ENCODE data around the gene ZNF423. TPM values are rescaled to one million over a fixed set of nuclear protein-coding genes. Genes with fewer than 3 reads are reported as not detected.

The ZNF423 gene
- total RNA-seq, 1 experiment from 2014 or later, result 11.1 TPM

DNA sequence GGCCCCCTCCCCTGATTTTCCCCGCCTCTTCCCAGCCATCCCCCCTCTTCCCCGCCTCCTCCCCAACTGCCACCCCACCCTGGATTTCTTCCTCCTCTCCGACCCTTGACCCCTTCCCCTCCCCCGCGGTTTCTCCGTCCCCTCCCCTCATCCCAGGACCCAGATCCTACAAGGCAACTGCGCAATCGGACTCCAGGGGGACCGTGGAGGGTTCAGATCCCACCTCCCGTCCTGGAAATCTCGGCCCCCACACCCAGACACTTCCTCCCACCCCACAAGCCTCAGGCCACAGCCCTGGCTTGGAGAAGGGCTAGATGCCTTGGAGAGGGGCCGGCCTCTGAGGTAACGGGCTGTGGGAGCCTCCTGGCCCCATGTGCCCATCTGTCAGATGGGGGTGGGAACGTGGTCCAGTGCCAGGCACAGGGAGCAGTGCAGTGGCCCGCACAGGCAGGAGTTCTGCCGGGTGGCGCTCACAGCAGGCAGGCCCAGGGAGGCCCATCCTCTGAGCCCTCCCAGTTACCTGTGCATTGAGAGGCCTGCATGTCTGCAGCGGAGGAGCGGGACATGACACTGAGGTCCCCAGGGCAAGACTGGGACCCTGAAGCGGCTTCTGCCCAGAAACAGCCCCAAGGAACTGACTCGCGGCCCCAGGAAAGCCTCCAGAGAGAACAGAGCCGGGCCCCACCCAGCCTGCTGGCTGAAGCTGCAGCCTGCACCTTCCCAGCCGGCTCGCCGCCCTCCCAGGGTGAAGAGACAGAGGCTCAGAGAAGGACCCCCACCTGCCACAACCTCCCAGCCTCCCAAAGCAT is 16.7 kb downstream of the ZNF423 start:
- no TSS peak for BruUV-seq (replicated peaks)
- Histone ChIP-seq H3K9me3 (ENCODE audit: low read depth, low read length, poor library complexity, severe bottlenecking) (no peaks in the 10 kb centered on the region), H3K27ac (ENCODE audit: low read depth, low read length, poor library complexity, severe bottlenecking) (no peak overlapping the region), H3K27me3 (replicated peaks; ENCODE audit: insufficient read depth, low read depth, low read length, poor library complexity) (no peaks in the 10 kb centered on the region), H3K4me1 (ENCODE audit: insufficient read depth, low read length, poor library complexity, severe bottlenecking) (peaks cover 36% of the 10 kb centered on the region), H3K36me3 (ENCODE audit: insufficient read depth, low read length, poor library complexity, severe bottlenecking) (no peaks in the 10 kb centered on the region), H3K4me3 (ENCODE audit: low read depth, low read length, poor library complexity, severe bottlenecking) (peak overlapping the region; percentile 28)
- intact Hi-C loops (cut with micrococcal nuclease; ENCODE audit: unreplicated experiment), result no loop called here
- DNase-seq (ENCODE audit: low spot score), result no peak
- CTCF ChIA-PET, result no interaction called here
- no peak for TF ChIP-seq EZH2 (IDR thresholded peaks at IDR 0.05; ENCODE audit: borderline replicate concordance, low read depth, low read length, poor library complexity, severe bottlenecking)
- POLR2A ChIA-PET (ENCODE audit: low non-redundant PET), result no interaction called here

DNA sequence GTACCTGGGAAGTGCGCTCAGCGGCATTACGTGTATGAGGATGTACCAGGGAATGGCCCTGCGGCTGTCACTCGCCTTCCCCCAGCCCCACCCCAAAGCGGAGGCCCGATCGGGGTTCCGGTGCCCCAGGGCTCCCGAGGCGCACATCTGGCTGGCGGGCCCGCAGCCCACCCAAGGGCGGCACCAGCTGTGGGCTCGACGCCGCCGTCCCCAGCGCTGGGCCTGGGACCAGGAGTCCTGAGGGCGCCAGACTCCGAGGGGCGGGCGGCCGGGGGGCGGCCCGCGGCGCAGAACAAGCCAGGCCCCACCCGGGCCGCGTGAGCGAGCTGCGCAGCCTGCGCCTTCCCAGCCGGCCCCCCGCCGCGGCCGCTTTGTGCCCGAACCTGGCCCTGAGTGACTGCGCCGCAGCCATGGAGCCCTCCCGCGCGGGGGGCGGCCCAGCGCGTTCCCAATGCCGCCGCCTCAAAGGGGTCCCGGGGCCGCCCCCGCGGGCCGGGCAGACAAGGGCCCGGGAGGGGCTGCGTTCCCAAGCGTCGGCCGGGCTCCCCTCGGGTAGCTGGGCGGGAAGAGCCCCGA is 17.4 kb downstream of the ZNF423 start:
- Histone ChIP-seq H3K36me3 (ENCODE audit: insufficient read depth, low read length, poor library complexity, severe bottlenecking) (no peaks in the 10 kb centered on the region), H3K4me1 (ENCODE audit: insufficient read depth, low read length, poor library complexity, severe bottlenecking) (peaks cover 37% of the 10 kb centered on the region), H3K27ac (ENCODE audit: low read depth, low read length, poor library complexity, severe bottlenecking) (no peak overlapping the region), H3K27me3 (replicated peaks; ENCODE audit: insufficient read depth, low read depth, low read length, poor library complexity) (no peaks in the 10 kb centered on the region), H3K9me3 (ENCODE audit: low read depth, low read length, poor library complexity, severe bottlenecking) (no peaks in the 10 kb centered on the region), H3K4me3 (ENCODE audit: low read depth, low read length, poor library complexity, severe bottlenecking) (peak overlapping the region; percentile 28)
- ChIA-PET CTCF (no interaction called here), POLR2A (ENCODE audit: low non-redundant PET) (no interaction called here)
- BruUV-seq (replicated peaks), result no TSS peak
- DNase-seq (ENCODE audit: low spot score), result peak; percentile 61
- intact Hi-C loops (cut with micrococcal nuclease; ENCODE audit: unreplicated experiment), result no loop called here
- TF ChIP-seq EZH2 (IDR thresholded peaks at IDR 0.05; ENCODE audit: borderline replicate concordance, low read depth, low read length, poor library complexity, severe bottlenecking), result no peak
- TF ChIP-seq, protein P1, sequence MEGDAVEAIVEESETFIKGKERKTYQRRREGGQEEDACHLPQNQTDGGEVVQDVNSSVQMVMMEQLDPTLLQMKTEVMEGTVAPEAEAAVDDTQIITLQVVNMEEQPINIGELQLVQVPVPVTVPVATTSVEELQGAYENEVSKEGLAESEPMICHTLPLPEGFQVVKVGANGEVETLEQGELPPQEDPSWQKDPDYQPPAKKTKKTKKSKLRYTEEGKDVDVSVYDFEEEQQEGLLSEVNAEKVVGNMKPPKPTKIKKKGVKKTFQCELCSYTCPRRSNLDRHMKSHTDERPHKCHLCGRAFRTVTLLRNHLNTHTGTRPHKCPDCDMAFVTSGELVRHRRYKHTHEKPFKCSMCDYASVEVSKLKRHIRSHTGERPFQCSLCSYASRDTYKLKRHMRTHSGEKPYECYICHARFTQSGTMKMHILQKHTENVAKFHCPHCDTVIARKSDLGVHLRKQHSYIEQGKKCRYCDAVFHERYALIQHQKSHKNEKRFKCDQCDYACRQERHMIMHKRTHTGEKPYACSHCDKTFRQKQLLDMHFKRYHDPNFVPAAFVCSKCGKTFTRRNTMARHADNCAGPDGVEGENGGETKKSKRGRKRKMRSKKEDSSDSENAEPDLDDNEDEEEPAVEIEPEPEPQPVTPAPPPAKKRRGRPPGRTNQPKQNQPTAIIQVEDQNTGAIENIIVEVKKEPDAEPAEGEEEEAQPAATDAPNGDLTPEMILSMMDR (conservative IDR thresholded peaks at IDR 0.05; ENCODE audit: low read depth, low read length), result no peak

DNA sequence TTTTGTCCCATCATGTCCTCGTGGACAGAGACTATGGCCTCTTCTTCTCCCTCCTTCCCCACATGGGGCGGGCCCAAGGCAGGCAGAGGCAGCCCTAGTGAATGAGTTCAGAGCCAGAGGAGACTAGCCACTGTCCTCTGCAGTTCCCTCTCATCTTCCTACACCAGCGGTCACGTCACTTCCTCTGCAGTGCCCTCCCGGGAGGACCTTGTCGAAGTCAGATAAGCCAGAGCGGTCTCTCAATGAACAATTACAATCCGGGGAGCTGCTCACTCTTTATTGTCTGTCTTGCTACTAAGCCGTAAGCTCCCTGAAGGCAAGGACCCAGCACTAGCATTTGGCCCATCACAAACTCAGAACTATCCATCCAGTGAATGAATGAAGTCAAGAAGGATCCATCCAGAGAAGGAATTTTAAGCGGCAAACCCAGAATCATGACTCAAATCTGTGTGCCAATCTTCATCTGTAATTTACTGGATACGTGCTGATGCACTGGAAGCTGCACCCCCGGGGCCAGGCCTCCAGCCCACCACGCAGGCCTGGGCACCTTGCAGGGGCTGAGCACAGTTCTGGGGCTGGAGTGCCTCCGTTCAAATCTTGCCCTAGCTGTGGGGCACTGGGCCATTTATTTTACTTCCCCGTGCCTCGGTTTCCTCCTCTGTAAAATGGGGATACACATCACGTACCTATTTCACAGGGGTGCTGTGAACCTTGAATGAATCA is 18.1 kb downstream of the ZNF423 start:
- Histone ChIP-seq H3K9me3 (ENCODE audit: low read depth, low read length, poor library complexity, severe bottlenecking) (no peaks in the 10 kb centered on the region), H3K4me1 (ENCODE audit: insufficient read depth, low read length, poor library complexity, severe bottlenecking) (peaks cover 37% of the 10 kb centered on the region), H3K36me3 (ENCODE audit: insufficient read depth, low read length, poor library complexity, severe bottlenecking) (no peaks in the 10 kb centered on the region), H3K27me3 (replicated peaks; ENCODE audit: insufficient read depth, low read depth, low read length, poor library complexity) (no peaks in the 10 kb centered on the region), H3K4me3 (ENCODE audit: low read depth, low read length, poor library complexity, severe bottlenecking) (no peak overlapping the region), H3K27ac (ENCODE audit: low read depth, low read length, poor library complexity, severe bottlenecking) (no peak overlapping the region)
- no TSS peak for BruUV-seq (replicated peaks)
- TF ChIP-seq EZH2 (IDR thresholded peaks at IDR 0.05; ENCODE audit: borderline replicate concordance, low read depth, low read length, poor library complexity, severe bottlenecking), result no peak
- TF ChIP-seq, protein P1 (conservative IDR thresholded peaks at IDR 0.05; ENCODE audit: low read depth, low read length), result no peak
- CTCF ChIA-PET, result no interaction called here
- POLR2A ChIA-PET (ENCODE audit: low non-redundant PET), result no interaction called here
- DNase-seq (ENCODE audit: low spot score), result no peak
- intact Hi-C loops (cut with micrococcal nuclease; ENCODE audit: unreplicated experiment), result no loop called here
